Activated CD4-positive, alpha-beta T cell treated with anti-CD3 and anti-CD28 coated beads, Interleukin-2, amount 50 U/mL, for 1 hour (primary cell): ENCODE data around the gene PDGFC.

Source experiments
- DNase-seq: peaks from one replicate; pipeline ENCODE4 v3.0.0-alpha.2; 2020

Gene PDGFC, protein sequence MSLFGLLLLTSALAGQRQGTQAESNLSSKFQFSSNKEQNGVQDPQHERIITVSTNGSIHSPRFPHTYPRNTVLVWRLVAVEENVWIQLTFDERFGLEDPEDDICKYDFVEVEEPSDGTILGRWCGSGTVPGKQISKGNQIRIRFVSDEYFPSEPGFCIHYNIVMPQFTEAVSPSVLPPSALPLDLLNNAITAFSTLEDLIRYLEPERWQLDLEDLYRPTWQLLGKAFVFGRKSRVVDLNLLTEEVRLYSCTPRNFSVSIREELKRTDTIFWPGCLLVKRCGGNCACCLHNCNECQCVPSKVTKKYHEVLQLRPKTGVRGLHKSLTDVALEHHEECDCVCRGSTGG

DNA sequence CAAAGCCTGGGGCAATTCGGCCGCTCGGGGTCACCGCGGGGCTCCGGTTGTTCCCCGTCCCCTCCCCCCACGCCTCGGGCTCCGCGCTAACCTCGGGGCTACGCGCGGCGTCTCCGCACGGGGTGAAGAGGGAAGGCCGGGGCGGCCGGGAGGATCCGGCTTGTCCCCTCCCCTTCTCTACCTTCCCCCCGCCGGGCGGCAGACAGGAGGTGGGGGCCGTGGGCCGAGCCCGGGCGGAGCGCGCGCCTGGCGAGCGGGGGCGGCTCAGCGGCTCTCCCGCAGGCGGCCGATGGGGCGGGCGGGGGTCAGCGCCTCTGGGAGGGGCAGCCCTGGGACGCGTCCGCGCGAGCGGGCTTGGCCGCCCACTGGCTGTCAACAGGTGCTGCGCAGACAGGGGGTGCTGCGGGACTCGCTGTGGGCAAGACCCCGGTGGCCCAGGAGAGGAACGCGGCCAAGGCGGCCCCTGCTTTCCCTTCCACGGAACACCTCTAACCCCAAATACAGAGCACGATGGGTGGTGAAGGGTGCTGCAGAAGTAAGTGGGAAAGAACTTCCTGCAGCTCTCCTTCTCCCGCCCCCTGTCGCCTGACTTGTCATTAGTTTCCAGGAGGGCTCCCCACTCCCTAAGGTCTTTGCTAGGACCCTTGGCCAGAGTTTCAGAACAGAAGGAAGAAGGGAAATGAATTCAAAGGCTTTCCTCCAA, at the start of gene PDGFC:
Gene PDGFC (minus strand): TSS at position 124 of the 703 bp plus-strand sequence. CDS start 896 bp downstream, outside the sequence.
- DNase-seq, result no peak

DNA sequence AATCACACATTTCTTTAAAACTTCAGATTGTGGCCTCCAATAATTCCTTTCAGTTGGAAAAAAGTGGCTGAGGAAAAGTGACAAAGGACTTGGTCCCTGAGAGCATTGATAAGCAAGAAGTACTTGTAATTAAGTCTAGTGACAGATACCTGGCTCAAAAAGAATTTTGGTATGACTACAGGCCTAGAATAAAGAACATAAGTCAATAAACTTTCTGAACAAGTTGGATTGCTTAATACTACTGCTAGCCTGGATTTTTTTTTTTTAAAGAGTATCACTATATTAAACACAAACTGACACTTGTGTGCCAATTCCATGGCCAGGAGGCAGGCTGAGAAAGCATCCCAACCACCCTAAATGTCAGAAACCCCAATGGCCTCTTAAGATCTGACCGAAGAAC, 49.3 kb upstream of the PDGFC start:
- DNase-seq, result no peak

GRCh38 chr4:157018920-157019490, 47.4 kb upstream of the PDGFC start:
- DNase-seq, result no peak

- no peak for DNase-seq
These were observed 43.3 kb upstream of the PDGFC start for GRCh38 chr4:157014621-157015591.

DNA sequence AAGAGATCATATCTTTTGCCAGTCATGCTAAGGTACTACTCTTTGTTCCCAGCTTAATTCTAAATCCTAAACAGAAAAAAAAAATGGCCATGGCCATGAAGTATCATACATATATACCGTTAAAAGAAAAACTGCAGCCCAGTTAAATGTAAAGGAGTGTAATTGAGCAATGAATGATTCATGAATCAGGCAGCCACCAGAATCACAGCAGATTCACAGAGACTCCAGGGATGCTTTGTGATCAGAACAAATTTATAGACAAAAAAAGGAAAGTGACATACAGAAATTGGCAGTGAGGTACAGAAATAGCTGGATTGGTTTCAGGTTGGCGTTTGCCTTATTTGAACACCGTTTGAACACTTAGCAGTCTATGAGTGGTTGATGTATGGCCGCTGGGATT, 42.1 kb upstream of the PDGFC start:
- no peak for DNase-seq

DNA sequence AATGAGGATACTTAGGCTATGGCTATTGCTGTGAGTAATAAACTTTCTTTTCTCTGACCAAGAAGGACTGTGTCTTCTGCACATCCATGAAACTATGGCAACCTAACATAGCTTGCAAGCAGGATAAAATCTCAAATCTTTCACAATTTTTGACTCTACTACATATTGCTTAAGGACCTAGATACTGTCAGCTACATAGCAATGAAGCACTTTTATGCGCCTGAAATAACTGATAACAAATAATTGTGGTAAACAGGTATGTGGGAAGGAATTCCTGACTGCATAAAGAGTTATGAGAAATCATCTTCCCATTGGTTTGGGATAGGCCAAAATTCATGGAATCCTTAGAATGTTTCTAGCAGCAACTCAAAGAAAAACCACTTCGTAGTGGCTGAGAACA, 41.2 kb upstream of the PDGFC start:
- DNase-seq, result no peak

DNA sequence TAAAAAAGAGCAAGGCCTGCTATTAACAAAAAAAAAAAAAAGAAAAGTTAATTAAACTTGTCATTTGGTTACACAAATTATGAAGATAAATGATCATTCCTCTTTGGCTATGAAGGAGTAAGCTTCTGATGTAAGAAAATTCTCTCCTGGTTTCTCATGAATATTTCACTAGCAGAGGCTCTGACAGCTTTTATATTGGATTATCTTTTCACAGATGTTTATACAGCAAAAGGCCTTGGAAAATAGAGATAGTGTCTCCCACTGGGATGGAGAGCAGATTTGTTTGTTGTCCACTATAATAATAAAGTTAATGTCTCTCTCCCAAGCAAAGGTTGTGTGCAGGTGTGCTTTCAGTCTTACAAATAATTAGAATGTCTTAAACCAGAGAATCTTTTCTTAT, 40.7 kb upstream of the PDGFC start:
- DNase-seq, result no peak

DNA sequence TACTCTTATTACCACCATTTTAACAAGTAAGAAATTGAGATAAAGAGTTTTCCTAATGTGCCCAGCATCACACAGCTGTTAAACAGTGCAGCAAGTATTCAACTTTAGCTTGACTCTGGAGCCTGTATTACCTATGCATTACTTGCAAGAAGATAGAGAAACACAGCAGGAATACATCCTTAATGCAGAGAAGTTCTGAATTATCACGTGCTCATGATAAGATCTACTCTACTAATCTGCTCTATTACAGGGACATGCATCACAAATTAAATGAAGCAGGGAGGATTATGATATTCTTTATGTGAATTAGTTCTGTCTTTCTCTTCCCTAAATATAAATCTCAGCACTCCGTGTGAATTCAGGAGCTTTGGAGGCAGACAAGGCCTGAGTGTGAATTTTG, 39.0 kb upstream of the PDGFC start:
- no peak for DNase-seq

- DNase-seq, result no peak
These were observed 34.2 kb upstream of the PDGFC start for GRCh38 chr4:157005831-157006230.

GRCh38 chr4:157005193-157005592, 33.6 kb upstream of the PDGFC start:
- no peak for DNase-seq

DNA sequence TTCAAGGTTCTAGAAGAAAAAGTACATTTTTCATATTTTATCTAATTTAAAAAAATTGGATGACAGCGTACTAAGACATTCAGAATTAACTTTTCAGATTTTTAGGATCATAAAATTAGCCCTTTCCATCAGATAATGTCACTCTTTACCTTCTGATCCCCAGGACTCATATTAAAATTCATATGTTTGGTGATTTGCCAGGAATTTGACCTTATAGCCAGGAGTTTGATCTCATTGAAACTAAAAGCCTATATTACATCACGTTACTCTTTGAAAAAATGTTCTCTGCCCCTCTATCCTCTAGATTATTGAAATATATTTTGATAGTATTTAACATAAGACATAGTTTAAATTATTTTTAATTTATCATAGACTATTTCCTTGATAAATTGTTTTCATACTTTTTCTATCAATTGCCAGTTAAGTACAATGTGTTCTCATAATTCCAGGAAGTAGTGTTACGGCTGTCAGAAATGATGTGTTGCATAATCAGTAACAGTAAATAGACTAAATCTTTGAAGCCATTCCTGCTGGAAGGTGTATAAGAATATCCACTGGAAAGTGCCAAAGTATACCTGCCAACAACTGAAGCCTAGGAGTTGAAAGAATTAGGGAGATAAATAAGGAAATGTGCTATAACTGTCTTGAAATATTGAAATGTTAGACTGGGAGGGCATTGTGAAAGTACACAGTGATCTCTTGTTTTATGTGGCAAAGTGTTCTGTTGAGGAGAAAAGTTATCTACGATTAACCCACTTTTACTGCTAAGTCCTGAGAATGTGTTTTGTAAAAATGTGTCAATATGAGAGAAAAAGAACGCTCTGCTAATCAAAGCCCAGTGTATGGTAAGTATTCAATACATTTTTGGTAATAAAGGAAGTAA, 32.9 kb upstream of the PDGFC start:
- no peak for DNase-seq

- no peak for DNase-seq
These were observed 27.5 kb upstream of the PDGFC start for GRCh38 chr4:156999175-156999517.

DNA sequence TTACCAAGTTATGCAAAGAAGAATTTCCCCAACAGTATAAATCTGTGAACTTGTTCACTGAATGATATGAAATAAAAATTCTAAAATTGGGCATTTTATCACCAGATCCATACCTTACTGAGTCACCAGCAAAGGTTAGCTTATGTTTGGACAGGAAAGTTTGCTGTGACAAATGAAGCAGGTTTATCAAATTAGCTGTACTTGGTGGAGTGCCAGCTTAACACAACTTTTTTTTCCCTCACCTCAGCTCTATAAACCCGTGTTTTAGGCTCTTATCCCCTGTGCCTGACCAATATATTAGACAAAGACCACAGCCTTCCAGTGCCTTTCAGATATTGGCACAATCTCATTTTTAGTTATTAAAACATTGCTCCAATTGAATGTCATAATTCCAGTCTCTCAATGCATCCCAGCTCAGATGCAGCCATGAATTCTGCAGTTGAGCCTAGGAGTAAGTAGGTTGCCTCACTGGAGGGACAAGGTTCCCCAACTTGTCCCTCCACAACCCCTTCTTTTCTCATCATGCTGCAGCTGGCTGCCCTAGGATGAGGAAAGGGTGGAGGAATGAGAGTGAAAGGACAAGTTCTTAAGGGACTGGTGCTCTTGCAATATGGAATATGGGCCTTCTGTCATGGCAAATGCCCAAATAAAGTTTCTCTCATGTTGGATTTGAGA, 27.0 kb upstream of the PDGFC start:
- DNase-seq, result no peak

DNA sequence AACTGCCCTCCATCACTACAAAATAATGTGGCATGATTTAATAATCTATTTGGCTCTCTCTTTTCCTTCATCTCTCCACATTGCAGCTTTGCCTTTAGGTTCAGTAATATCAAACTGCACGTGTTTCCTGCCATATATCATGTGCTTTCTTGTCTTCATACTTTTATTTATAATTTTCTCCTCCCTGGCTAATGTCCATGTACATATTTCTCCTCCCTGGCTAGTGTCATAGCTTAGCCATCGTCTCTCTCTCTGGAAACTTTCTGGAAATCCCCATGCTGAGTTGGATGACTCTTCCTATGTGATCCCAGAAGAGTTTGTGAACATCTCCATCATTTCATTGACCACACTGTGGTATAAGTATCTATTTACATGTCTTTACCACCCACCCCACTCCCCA, 21.3 kb upstream of the PDGFC start:
- DNase-seq, result no peak

GRCh38 chr4:156991161-156991560, 19.6 kb upstream of the PDGFC start:
- DNase-seq, result no peak

- DNase-seq, result no peak
These were observed 11.8 kb upstream of the PDGFC start for GRCh38 chr4:156983366-156983765.

DNA sequence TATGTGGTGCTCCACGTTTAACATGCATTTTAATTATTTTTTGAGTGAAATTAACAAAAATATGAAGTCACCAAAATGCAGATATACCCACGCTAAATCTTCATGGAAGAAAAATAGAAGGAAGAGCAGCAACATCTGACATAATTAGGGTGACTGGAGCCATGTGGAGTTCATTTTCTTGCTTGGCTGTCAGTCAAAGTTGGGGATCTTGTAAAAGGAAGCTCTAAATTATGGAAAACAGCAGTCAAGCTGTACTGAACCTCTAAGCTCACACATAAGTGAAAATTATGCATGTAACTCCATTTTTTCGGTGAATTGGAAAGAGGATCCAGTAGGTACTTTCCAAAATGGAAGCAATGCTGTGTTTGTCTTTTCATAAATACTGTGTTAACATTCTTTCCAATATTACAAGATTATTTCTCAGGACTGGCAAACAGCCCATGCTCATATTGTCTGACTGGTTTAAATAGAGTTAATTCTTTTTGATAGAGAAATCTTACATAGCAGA, 9.7 kb upstream of the PDGFC start:
- no peak for DNase-seq

GRCh38 chr4:156977435-156978160, 6.0 kb upstream of the PDGFC start:
- DNase-seq, result no peak

- no peak for DNase-seq
These were observed 4.5 kb upstream of the PDGFC start for GRCh38 chr4:156976147-156976546.

DNA sequence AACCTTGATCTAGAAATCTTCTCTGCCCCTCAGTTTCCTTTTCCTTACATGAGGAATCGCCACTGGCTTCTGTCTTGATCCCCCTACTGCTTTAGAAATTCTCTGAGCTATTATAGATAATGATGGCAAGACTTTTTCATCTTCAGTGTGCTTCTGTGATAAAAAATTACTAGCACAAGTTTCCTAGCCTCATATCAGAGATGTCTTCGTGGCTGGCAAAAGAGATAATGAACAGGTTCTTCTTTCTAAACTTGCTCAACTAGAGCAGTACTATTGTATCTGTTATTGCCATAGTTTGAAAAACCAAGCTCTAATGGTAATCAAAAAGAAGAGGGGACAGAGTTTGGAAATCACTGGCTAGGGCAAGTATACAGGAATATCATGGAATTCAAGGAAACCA, 4.1 kb upstream of the PDGFC start:
- no peak for DNase-seq

DNA sequence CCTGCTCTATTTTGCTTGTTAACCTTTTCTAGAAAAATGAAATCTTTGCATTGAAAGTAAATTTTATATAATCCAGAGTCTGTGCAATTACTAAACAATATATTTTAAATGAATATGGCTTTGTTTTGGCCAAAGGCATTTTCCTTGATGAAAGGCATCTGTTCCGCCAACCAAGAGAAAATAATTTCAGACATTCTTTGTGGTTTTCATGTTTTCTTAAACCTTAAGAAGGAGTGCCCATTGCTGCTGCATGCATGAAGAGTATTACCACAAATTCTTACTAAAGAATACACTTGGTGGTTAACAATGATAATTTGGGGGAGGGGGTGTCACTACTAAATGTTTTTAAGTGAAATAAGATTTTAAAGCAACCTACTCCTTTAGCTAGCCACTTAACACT, 2.7 kb upstream of the PDGFC start:
- no peak for DNase-seq
